NCI-H446 (cell line): ENCODE data around the gene ABCA4.
"Not testable (repeated sequence)": the region's sequence is repeated elsewhere in the genome, so short reads cannot be mapped to it uniquely, and the experiment has no call there.

Source experiments
- DNase-seq, 2 experiments: peaks; one replicate each; lab custom pipeline; 2025; lab: John Stamatoyannopoulos, UW

Gene ABCA4

DNA sequence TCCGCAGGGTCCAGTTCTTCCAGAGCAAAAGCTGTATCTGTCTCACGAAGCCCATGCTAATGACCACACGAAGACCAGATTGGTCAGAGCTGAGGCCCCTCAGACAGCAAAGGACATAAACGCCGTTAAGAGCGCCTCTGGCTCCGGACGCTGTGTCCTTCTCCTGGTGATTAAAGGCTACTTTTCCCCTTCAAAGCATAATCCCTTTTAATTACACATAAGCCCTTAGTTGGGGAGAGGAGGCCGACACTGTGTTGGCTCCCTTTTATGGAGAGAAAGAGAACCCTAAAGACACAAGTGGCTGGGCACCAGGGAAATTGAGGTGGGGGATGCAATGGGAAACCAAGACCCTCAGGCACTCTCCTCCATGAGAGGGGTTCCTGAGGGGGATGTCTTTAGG, at the start of gene ABCA4:
ABCA4 (minus strand) TSS at position 158 of the 400 bp plus-strand sequence; CDS start at position 55, 103 bp downstream.
- no peak for DNase-seq

DNA sequence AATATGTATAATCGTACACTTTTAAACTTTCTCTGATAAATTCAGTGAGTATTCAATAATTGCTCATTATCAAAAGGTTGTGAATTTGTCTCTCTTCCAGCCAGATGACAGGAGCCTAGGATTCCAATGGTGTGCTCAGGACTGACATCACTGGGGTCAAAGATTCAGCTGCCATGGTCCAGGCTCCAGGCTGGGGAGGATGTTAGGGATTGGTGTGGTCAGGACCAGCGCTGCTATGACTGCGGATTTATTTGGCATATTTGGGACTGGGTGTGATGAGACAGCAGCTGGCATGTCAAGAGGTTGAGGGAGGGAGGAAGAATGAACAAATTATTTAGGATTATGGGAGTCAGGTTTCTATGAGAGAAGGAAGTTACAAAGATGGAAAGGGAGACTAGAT, 48.2 kb upstream of the ABCA4 start:
- DNase-seq, result no peak

DNA sequence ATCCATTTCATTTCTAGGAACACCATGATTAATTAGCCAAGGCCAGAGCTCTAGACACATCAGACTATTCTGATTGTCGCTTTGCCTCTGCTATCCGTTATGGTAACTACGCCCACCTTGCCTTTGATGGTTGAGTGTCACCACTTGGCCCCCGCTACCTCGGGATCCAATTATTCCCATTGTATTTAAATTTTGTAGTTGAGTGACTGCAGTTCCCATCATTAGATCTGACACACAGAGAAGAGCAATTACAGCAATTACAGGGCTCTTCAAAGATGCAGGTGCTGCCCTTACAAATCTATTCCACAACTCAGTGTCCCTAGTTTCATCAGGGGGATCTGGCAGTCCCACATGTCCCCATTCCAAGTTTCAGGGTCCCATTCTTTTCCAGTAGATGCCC, 44.9 kb upstream of the ABCA4 start:
- no peak for DNase-seq

DNA sequence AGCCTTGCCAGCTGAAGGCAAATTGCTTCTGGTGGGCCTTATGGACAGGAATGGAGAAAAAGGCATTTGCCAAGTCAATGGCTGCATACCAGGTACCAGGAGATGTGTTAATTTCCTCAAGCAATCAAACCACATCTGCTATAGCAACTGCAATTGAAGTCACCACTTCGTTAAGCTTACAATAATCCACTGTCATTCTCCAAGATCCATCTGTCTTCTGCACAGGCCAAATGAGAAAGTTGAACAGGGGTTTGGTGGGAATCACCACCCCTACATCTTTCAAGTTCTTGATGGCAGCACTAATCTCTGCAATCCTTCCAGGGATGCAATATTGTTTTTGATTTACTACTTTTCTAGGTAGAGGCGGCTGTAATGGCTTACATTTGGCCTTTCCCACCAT, 43.9 kb upstream of the ABCA4 start:
- DNase-seq, result not testable (repeated sequence)

DNA sequence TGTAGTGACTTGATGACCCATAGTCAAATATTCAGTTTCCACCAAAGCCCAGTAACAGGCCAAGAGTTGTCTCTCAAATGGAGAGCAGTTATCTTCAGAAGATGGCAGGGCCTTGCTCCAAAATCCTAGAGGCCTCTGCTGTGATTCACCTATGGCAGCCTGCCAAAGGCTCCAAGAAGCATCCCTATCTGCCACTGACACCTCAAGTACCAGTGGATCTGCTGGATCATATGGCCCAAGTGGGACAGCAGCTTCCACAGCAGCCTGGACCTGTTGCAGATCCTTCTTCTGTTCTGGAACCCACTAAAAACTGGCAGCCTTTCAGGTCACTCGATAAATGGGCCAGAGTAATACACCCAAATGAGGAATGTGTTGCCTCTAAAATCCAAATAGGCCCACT, 43.2 kb upstream of the ABCA4 start:
- not testable (repeated sequence) for DNase-seq

DNA sequence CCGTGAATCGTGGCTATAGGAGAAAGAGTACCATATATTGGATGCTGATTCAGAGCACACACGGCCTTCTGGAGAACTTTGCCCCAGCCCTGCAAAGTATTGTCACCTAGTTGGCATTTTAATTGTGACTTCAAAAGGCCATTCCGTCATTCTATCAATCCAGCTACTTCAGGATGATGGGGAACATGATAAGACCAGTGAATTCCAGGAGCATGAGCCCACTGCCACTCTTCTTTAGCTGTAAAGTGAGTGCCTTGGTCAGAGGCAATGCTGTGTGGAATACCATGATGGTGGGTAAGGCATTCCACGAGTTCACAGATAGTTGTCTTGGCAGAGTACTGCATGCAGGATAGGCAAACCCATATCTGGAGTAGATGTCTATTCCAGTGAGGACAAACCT, 42.3 kb upstream of the ABCA4 start:
- not testable (repeated sequence) for DNase-seq

DNA sequence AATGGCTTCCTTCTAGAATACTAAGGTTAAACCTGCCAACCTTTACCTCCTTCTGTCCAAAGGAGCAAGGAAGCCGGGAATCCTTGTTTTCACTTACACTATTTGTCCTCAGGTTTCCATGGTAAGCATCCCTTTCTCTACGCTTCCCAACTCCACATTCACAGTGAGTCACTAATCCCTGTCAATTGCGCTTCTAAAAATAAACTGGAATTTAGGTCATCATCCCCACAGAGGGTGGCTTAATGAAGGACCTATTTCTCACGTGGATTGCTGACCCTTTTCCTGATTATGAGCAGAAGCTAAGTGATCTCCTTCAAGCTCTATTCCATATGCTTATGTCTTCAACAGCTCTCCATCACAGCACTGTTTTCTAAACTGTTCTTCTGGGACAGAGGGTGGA, 39.9 kb upstream of the ABCA4 start:
- DNase-seq, result no peak

DNA sequence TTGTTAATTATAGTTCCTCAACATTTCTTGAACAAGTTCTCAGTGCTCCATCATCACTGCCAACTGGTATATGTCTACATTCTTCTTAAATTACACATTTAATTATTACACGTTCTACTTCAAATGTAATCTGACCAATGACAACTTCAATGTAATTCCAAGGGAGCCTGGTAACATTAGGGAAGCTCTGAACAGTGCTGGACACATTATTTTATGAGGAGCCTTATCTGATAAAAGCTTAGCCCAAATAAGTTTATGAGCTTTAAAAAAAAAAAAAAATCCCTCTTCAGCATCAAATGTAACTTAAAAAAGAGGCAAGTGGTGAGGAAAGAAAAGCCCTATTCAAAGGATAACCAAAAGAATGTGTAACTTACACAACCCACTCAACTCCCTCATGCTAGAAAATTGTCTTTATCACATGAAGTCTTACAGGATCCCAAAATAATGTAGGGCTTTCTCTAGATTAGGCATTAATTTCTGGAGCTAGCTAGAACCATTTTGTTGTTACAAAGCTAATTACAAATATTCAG, 35.2 kb upstream of the ABCA4 start:
- DNase-seq, result no peak

DNA sequence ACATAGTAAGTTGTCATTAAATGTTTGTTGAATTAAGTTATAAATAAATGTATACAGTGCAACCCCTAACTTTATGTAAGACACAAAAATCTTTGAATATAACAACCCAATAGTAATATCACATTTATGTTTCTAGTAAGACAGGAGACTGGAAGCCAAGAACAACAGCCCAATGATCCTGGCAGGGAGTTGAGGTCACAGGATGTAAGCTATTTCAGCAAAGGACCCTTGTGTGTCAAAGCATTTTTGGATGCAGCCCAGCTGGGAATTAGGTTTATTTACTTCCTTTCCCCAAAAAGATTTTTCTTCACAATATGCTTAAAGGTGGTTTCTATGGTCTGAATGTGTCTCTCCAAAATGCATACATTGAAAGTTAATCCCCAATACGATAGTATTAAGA, 34.0 kb upstream of the ABCA4 start:
- DNase-seq, result no peak

DNA sequence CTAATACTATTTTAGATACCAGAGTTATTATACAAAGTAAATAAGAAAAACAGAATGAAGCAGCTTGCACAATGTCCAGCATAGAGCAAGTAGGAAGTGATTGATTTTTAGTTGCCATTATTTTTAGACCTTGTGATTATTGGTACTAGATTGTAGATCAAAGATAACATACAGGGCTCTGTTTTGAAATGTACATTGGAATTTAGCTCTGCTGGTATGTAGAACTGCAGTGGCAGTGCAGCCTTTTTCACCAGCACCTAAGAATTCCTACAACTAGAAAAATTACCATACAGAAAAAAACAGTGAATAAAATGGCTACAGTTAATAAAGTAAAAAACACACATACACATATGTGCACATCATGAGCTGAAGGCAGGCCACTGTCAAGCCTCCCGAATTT, 32.2 kb upstream of the ABCA4 start:
- no peak for DNase-seq

DNA sequence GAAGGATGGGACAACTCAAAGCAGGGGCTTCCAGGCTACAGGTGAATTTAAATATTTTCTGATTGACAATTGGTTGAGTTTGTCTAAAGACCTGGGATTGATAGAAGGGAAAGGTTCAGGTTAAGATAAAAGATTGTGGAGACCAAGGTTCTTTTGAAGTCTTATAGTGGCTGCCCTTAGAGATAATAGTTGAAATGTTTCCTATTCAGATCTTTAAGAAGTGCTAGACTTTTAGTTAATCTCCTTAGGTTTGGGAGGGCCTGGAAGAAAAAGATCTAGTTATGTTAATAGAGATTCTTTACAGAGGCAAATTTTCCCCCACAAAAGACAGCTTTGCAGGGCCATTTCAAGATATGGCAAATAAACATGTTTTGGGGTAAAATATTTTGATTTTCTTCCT, 28.2 kb upstream of the ABCA4 start:
- not testable (repeated sequence) for DNase-seq

DNA sequence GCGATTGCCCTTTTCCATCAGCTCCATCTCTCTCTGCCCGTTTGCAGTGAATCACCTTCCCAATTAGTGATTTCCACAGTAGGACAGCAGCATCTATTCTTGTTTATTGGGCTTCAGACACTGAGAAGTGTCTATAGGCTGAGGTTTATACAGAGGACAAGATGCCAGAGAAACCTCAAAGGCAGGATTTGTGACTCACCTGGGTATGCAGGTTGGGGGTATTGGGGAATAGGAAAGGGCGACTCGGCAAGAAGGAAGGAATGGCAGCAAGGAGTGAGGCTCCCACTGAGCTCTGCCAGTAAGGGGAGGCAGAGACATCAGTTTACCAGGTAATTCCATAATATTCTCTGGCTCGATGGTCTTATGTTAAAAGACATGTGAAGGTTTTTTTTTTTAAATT, 25.3 kb upstream of the ABCA4 start:
- DNase-seq, result no peak

DNA sequence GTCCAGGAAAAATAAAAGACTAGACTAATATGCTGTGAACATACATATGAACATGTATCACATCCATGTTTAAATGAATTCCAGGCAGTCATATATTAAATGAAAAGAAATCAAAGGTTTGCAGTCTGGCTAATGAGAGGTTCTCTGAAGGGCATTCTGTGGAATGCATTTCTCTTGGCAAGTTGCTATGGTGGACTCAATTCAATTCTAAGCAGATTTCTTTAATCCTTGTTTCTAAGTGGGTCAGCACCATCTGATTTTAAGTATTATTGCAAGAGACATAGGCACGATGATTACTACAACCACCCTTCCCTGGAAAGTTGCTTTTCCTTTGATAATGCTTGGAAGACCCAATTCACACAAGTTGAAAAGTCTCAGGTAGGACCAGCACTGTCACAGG, 23.9 kb upstream of the ABCA4 start:
- DNase-seq, result no peak

DNA sequence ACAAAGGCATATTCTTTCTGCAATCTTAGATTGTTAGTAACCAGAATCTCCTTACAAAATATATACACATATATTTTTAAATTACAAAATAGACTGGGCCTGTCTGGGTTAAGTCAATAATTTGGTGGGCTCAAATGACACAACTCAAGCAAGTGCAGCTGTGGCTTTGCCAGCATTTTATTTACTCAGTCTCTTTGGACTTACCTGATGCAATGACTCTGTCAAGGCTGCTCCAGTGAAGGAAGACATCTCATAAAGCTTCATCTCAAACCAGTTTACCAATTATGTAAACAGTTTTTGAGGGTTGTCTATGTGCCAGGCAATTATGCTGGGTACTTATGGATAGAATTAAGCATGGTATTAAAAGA, 22.8 kb upstream of the ABCA4 start:
- no peak for DNase-seq

DNA sequence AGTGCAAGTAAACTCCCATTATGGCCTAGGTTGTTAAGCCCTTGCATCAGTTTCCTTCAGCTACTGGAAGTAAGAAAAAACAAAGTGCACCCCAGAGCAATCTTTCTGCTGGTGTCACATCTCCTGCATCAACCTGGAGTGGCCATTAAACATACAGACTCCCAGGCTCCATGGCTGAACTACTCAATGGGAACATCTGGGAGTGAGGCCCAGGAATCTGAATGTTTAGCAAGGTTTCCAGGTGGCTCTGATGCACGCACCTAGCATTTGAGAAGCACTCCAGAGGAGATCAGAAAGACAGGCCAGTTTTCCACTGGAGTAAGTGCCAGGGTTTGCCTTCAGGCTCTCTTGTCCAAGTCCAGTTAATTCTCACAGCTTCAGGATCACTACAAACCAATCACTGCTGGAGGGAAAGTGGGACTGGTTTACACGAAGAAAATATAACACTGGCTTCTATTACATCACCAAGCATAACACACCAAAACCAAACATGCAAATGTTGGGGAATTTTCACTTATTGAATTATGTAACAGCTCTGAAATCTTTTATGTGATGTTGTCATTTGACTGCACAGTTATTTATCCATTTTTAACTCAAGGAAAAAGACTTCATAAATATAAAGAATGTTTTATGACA, 22.3 kb upstream of the ABCA4 start:
- no peak for DNase-seq

DNA sequence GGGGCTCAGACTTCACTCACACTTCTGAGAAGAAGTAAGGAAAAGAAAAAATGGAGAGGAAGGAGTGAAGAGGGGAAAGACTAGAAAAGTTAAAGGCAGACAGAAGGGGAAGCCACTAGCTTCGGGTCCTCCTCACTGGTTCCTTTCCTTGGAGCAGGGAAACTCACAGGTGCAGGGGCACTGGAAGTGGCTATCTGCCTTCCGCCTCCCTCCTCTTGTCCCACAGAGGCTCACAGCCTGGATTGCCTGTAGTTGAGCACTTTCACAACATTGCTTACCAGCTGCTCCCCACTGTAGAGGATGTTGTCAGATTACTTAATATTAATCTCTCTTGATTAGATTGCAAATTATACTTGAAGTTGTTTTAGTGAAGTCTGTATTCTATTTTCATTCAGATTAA, 21.6 kb upstream of the ABCA4 start:
- no peak for DNase-seq

DNA sequence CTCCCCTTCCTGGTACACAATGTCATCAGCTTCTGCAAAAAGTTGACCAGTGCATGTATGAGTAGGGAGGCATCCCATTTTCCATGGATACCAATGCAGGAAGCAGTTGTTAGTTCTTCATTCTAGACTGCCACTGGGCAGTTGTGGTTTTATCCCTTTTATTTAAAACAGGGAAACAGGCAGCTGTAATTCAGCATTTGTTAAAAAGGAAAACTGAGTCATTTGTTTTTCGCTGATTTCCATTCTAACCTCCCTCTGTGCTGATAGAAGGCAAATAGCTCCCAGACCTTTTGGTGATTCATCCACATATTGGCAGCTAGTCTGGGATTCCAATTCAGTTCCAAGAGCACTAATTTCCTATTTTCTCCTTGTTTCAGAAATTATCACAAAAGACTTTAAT, 21.1 kb upstream of the ABCA4 start:
- no peak for DNase-seq

DNA sequence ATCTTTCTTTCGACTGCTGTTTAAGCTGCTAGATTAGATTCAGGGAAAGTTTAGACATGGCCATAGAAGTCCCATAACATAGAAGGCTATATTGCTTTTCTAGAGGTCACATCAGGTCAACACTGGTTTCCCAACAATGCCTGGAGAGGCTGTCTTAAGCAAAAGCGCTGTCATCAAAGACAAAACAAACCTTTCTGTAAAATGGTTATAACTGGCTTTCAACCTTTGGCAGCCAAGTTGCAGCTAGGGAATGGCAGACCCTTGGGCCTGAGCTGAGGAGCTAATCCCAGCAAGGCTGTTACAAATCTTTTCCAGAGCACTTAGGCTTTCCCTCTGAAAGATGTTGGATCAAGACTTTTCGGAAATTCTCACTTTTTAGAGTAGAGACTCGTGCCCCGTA, 11.2 kb upstream of the ABCA4 start:
- DNase-seq, result no peak

DNA sequence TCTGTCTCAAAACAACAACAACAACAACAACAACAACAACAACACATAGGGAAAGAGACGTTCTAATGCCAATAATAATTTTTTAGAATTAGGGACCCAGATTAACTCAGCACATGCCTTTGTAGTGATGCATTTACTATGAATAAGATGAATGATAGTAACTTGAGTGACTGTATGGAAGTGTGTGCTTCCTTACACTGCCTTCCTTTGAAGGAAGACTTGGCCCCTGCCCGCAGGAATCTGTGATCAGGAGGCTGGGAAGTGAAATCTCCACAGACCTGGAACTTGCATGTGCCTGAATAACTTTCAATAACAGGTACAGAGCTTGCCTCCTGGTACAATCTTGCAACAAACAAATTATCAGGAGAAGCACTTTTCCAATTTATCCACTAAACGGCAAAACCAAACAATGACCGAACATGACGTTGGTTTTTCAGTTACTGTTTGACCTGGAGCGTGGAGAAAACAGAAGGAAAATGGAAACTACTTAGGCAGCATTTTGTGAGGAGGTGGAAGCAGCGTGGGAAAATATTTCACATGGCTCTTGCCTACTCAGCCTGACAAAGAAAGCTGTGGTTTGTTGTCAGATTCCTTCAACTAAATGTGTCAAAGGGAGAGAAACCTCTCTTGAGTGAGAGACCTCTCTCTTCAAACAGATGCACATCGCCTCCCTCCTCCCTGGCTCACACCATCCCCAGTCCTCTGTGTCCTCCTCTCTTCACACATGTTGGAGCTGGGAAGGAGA, 10.1 kb upstream of the ABCA4 start:
- no peak for DNase-seq

DNA sequence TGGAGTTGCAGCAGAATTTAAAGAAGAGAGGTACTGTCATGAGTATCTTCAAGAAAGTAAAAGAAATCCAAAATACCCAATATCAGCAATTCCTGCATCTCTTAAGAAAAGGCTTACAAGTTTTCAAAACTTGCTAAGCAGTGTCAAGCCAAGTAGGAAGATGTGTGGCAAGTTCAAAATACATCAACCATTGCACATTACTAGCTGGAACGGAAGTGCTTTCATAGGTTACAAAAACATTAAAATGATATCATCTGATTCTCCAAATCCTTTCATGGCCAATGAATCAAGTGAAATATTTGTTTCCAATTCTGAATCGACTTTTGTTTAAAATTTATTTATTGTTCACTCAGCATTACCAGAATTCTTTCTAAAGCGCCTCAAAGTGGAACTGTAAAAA, 5.7 kb upstream of the ABCA4 start:
- no peak for DNase-seq

DNA sequence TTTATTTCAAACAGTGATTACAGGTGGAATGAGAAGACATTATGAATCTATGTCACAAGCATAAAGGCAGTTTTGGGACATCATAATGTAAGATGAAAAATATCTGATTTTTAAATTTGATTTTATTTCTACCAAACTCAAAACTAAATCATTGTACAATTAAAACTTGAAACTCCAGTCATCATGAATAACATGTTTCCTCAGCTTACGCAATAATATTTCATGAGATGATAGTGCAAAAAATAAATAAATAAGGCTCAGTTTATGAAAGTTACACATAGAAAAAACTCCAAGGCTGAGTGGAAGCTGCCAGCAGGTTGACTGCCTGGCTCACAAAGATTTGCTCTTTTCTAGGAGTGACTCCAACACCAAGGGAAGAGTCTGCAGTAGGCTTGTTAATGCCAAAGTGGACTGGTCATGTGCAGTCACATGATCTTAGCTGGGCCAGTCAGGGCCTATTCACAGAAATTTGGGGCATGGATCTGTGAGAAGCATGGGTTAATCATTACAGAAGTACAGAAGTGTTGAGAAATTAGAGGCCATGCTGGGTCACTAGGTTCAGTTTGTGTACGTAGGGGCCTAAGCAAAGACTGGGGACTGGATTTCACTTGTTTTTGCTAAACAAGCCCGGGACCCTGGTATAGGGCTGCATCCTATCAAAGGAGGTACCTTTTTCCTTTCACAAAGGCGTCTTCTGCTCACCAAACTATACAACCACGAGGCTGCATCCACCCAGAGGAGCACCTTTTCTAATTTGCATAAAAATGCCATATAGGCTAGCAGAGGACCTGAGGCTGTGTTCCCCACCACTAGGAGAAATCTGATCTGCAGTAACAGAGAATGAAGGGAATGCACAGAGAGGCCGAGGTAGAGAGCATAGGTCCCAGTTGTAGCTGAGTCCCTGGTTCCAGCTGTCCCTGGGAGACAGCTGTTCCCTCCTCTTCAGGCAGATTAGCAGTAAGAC, 4.9 kb upstream of the ABCA4 start:
- no peak for DNase-seq

DNA sequence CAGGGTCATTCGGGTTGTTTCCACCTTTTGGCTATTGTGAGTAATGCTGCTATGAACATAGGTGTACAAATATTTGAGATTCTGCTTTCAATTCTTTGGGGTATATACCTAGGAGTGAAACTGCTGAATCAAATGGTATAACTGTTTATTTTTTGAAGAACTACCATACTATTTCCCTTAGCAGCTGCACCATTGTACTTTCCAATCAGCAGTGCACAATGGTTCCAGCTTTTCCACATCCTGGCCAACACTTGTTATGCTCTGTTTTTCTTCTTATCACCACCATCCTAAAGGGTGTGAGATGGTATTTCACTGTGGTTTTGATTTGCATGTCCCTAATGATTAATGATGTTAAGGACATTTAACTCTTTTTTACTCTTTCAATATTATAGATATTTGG, 3.6 kb upstream of the ABCA4 start:
- DNase-seq, result no peak
